Erythroblast (primary cell): ENCODE data around the gene ZNF507.

ENCODE experiments used
- GATA1 ChIP-seq: IDR thresholded peaks from 2 replicates; pipeline ENCODE4 v1.6.1; 2011; ENCODE audit warnings: low read depth, mild to moderate bottlenecking, control low read depth, low read length, moderate library complexity
- POLR2A ChIP-seq: IDR thresholded peaks from 2 replicates; pipeline ENCODE4 v1.6.1; 2011; ENCODE audit warnings: mild to moderate bottlenecking, low read length

GRCh38 chr19:32387701-32388392, 42.4 kb downstream of the ZNF507 start:
- TF ChIP-seq POLR2A (no peak), GATA1 (no peak)
